ENCODE data around the gene HOXB7.

Gene HOXB7

DNA sequence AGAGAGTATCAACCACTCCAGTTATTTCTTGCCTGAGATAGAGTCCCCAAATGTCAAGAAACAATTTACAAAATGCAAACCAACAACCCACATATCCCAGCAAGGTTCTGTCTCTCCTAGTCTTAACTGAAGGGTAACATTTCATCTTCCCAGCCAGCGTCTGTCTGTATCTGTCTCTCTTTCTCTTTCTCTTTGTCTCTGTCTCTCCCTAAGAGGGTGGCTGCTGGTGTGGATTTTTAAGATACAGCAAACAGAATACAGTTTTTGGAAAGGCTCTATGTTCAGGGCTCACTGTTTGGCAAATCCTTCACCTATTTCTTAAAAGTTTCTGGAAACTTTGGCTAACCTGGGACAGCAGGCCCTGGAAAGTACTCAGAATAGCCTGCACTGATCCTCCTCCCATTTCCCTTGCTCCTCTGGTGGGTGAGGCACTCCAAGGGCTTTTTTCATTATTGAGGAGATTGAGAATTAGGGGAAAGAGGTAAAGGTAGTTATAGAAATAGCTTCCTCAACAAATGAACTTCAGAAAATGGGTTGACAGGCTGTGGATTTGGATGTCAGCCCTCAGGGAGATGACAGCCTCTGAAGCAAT lies 38.9 kb downstream of the HOXB7 start:
- Histone ChIP-seq H3K9ac (ENCODE audit: low read depth, low read length) (no peak overlapping the region), H3K4me1 (ENCODE audit: control insufficient read depth, insufficient read depth, low read length) (peaks cover 23% of the 10 kb centered on the region), H3K9me3 (ENCODE audit: control insufficient read depth, insufficient read depth, low read length) (0 out of 2 replicates have a peak, but pooled peaks cover under 1% of the 10 kb centered on the region), H3K4me3 (ENCODE audit: low read depth, low read length) (no peak overlapping the region), H3K36me3 (ENCODE audit: control insufficient read depth, insufficient read depth, low read length) (no peaks in the 10 kb centered on the region), H3K27ac (ENCODE audit: low read depth, low read length) (no peak overlapping the region), H3K27me3 (ENCODE audit: control insufficient read depth, insufficient read depth, low read length) (peaks cover 100% of the 10 kb centered on the region)

DNA sequence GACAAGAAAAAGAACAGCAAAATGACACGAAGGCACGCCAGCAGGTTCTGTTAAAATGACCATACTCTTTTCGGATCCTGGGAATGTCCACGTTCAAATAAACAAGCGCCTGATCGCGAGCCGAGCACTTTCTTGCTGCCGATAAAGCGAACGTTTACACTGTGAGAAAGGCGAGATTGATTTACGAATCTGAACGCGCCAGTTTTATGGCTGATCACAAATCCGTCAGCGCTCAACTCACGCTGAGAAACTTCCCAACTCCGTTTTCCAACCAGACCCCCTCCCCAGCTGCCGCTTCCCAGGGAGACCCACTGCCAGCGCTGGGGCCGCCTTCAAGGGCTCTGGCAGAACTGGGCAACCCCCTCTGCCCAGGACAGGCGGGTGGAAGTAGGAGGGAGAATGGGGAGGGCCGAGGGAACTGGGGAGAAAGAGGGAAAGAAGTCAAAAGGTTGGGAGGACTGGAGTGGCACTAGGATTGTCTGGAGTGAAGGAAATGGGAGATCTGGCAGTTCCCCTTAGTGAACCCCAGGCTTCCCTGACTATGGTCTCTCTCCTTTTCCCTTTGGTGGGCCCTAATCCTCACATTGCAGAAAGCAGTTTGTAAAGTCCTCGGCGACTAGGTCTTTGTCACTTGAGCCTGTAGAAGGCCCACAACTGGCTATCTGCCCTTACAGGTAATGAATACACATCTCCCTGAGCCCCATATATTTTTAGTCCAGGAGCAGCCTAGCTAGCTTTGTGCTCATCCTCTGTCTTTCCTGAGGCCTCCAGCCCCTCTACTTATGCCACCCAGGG lies 39.6 kb downstream of the HOXB7 start:
- Histone ChIP-seq H3K4me1 (ENCODE audit: control insufficient read depth, insufficient read depth, low read length) (peaks cover 23% of the 10 kb centered on the region), H3K27ac (ENCODE audit: low read depth, low read length) (no peak overlapping the region), H3K9me3 (ENCODE audit: control insufficient read depth, insufficient read depth, low read length) (peaks cover 3% of the 10 kb centered on the region; the same call in 1 of the 2 replicates), H3K4me3 (ENCODE audit: low read depth, low read length) (no peak overlapping the region), H3K27me3 (ENCODE audit: control insufficient read depth, insufficient read depth, low read length) (peaks cover 100% of the 10 kb centered on the region), H3K9ac (ENCODE audit: low read depth, low read length) (no peak overlapping the region), H3K36me3 (ENCODE audit: control insufficient read depth, insufficient read depth, low read length) (no peaks in the 10 kb centered on the region)

DNA sequence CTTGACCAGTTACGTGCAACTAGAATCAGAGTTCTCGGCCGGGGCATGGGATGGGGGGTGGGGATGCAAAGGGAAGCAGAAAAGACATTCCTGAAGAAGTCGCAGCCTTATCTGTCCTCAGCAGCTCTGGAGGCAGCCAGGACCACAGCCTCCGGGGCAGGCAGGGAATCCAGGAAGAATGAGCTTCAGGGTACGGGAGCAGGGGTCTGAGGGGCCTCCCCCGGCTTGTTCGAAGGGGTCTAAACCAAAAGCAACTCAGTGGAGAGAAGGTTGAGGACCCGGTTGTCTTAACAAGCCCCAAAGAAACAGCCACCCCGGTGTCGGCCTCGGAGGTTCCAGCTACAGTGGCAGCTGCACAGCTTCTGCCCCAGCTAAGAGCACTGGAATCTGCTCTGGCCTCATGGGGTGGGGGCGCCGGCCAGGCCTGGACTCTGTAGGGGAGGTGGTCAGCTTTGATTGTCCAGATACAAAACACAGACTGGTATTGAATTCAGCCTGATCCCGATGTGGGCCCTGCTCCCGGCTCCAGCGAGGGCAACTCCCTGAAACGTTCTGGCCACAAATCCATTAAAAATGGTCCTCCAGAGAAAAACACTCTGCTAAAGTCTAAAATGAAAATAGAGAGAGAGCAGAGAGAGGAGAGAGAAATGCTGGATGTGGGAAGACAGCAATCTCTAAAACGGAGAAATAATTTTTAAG lies 40.3 kb downstream of the HOXB7 start:
- Histone ChIP-seq H3K4me3 (ENCODE audit: low read depth, low read length) (no peak overlapping the region), H3K27me3 (ENCODE audit: control insufficient read depth, insufficient read depth, low read length) (peaks cover 100% of the 10 kb centered on the region), H3K27ac (ENCODE audit: low read depth, low read length) (no peak overlapping the region), H3K9me3 (ENCODE audit: control insufficient read depth, insufficient read depth, low read length) (peaks cover 3% of the 10 kb centered on the region; the same call in 1 of the 2 replicates), H3K9ac (ENCODE audit: low read depth, low read length) (no peak overlapping the region), H3K4me1 (ENCODE audit: control insufficient read depth, insufficient read depth, low read length) (peaks cover 23% of the 10 kb centered on the region), H3K36me3 (ENCODE audit: control insufficient read depth, insufficient read depth, low read length) (no peaks in the 10 kb centered on the region)

DNA sequence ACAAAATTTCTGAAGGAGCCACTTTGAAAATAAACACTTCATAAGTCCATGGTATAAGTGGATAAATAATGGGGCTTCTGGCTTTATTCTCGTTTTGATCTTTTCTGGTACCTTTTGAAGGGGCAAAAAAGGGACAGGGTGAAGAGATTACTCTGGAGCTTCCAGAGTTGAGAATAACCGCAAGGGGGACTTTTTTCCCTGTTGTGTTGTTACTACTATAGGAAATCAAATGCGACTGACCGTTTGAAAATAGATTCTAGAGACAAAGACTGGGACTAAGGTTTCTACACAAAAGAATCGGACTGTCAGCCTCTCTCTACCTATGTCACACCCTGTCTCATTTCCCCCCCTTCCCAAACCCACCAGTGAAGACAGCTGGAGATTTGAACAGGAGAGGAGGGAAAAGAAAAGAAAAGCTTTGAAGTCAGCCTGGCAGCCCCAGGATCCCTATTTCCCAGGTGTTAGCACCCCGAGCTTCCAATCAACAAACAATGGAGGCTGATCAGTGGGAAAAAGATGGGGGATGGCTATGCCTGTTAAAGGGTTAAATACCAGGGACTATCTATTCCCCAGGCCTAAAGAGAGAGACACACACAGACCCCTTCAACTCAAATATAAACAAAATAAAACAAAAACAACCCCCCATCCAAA lies 41.0 kb downstream of the HOXB7 start:
- Histone ChIP-seq H3K9me3 (ENCODE audit: control insufficient read depth, insufficient read depth, low read length) (peaks cover 3% of the 10 kb centered on the region; the same call in 1 of the 2 replicates), H3K36me3 (ENCODE audit: control insufficient read depth, insufficient read depth, low read length) (no peaks in the 10 kb centered on the region), H3K9ac (ENCODE audit: low read depth, low read length) (no peak overlapping the region), H3K4me3 (ENCODE audit: low read depth, low read length) (no peak overlapping the region), H3K27me3 (ENCODE audit: control insufficient read depth, insufficient read depth, low read length) (peaks cover 100% of the 10 kb centered on the region), H3K4me1 (ENCODE audit: control insufficient read depth, insufficient read depth, low read length) (peaks cover 23% of the 10 kb centered on the region), H3K27ac (ENCODE audit: low read depth, low read length) (no peak overlapping the region)

DNA sequence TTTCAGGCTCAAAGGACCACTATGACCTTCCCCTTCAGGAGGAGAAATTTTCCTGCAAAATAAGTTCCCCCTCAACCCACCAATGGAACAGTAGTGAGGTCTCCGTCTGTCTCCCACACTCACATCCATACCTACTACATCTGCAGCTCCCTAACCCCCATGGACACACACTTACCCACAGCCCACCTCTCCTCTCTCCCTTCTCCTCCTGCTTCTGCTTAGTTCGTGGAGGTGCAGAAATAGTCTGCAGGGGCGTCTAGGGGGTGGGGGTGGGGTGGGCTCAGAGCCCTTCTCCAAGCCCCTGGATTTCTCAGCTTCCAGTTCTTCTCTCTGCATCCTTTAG lies 41.6 kb downstream of the HOXB7 start:
- H3K4me3 ChIP-seq (ENCODE audit: low read depth, low read length): no peak overlapping the region
- H3K36me3 ChIP-seq (ENCODE audit: control insufficient read depth, insufficient read depth, low read length): no peaks in the 10 kb centered on the region
- peaks cover 21% of the 10 kb centered on the region for H3K4me1 ChIP-seq (ENCODE audit: control insufficient read depth, insufficient read depth, low read length)

DNA sequence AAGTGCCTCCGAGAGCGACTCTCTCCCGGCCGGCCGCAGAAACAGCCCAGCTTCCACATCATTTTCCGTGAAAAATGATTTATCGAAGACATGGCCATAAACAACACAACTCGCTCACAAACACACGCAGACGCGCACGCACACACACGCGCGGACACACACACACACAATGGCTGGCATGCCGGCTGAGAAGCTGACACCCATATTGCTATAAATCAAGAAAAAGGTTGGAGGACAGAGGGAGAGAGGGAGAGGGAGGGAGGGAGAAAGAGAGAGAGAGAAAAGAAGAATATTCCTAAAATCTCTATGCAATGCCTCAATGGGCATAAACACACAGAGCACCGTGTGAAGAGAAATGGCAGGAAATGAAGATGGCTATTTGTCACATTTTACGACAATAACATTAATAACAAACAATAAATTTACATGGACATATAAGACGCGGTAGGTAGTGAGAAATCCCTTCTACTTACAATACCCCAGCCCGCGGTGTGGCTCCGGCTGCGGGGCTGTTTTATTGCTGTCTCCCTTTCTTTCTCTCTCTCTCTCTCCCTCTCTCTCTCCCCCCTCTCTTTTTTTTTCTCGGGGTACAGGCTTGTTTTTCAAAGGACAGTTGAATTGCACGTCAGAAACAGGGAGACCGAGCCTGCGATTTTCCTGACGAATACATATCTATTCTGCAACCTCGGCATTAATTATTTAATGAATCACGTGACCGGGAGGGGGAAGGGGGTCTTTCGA lies 42.1 kb downstream of the HOXB7 start:
- H3K4me3 ChIP-seq (ENCODE audit: low read depth, low read length): no peak overlapping the region
- H3K9me3 ChIP-seq (ENCODE audit: control insufficient read depth, insufficient read depth, low read length): peaks cover 3% of the 10 kb centered on the region; the same call in 1 of the 2 replicates
- H3K27ac ChIP-seq (ENCODE audit: low read depth, low read length): no peak overlapping the region
- H3K36me3 ChIP-seq (ENCODE audit: control insufficient read depth, insufficient read depth, low read length): no peaks in the 10 kb centered on the region
- peaks cover 100% of the 10 kb centered on the region for H3K27me3 ChIP-seq (ENCODE audit: control insufficient read depth, insufficient read depth, low read length)
- H3K4me1 ChIP-seq (ENCODE audit: control insufficient read depth, insufficient read depth, low read length): peaks cover 17% of the 10 kb centered on the region; the same call in 1 of the 2 replicates
- H3K9ac ChIP-seq (ENCODE audit: low read depth, low read length): no peak overlapping the region

More for the DNA sequence above, 41.6 kb downstream of the HOXB7 start:
- Histone ChIP-seq H3K9me3 (ENCODE audit: control insufficient read depth, insufficient read depth, low read length) (peaks cover 3% of the 10 kb centered on the region; the same call in 1 of the 2 replicates), H3K27me3 (ENCODE audit: control insufficient read depth, insufficient read depth, low read length) (peaks cover 100% of the 10 kb centered on the region), H3K27ac (ENCODE audit: low read depth, low read length) (no peak overlapping the region), H3K9ac (ENCODE audit: low read depth, low read length) (no peak overlapping the region)

DNA sequence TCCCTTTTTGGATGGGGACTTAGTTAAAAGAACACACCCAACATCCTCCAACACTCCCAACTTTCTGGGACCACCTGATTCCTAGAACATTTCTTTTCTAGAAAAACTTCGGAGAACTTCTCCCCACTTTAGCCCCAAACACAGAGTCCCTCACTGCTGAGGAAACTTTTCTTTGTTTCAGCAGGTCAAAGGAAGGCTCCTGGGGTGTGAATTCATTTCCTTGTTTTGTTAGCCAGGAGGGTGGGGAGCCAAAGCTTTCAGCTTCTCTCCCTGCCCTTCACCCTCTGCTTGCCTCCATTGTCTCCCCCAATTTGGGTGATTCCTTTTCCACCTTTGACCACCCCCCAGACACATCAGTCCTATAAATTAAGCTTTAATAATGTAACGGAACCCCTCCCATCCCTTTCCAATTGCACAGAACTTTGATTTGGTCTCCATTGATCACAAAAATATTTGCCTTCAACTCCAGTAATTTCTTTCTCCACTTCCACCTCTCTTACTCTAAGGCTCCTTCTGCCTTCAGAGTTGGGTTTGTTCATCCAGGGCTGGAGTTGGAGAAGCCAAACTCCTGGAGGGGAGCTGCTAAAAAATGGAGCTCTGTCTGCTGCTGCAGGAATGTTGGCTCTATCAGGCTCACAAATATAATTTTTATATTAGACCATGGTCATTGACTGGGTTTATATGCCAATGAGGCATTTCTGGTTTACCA lies 43.0 kb downstream of the HOXB7 start:
- Histone ChIP-seq H3K4me1 (ENCODE audit: control insufficient read depth, insufficient read depth, low read length) (peaks cover 17% of the 10 kb centered on the region; the same call in 1 of the 2 replicates), H3K9ac (ENCODE audit: low read depth, low read length) (no peak overlapping the region), H3K36me3 (ENCODE audit: control insufficient read depth, insufficient read depth, low read length) (no peaks in the 10 kb centered on the region), H3K4me3 (ENCODE audit: low read depth, low read length) (no peak overlapping the region), H3K27ac (ENCODE audit: low read depth, low read length) (no peak overlapping the region), H3K9me3 (ENCODE audit: control insufficient read depth, insufficient read depth, low read length) (peaks cover 3% of the 10 kb centered on the region; the same call in 1 of the 2 replicates), H3K27me3 (ENCODE audit: control insufficient read depth, insufficient read depth, low read length) (peaks cover 100% of the 10 kb centered on the region)

DNA sequence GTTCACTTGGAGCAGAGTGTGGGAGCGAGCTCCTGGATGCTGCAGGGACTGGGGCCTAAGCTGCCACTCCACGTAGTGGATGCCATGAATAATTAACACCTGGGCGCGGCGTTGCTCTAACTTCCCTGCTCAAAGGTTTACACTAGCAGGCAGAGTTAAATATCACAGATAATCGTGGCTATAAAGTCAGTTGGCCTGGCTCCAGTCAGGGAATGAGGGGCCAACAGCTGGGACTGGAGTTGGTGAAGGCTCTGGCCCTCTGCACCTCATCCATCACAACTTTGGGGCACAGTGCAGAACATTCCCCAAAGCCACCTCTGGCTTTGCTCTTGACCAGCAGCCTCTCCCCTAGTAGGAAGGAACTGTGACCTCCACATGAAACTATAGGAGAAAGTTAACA lies 43.6 kb downstream of the HOXB7 start:
- no peak overlapping the region for H3K4me3 ChIP-seq (ENCODE audit: low read depth, low read length)
- H3K36me3 ChIP-seq (ENCODE audit: control insufficient read depth, insufficient read depth, low read length): no peaks in the 10 kb centered on the region
- H3K9ac ChIP-seq (ENCODE audit: low read depth, low read length): no peak overlapping the region
- peaks cover 17% of the 10 kb centered on the region; the same call in 1 of the 2 replicates for H3K4me1 ChIP-seq (ENCODE audit: control insufficient read depth, insufficient read depth, low read length)
- H3K27me3 ChIP-seq (ENCODE audit: control insufficient read depth, insufficient read depth, low read length): peaks cover 100% of the 10 kb centered on the region
- peaks cover 3% of the 10 kb centered on the region; the same call in 1 of the 2 replicates for H3K9me3 ChIP-seq (ENCODE audit: control insufficient read depth, insufficient read depth, low read length)
- H3K27ac ChIP-seq (ENCODE audit: low read depth, low read length): no peak overlapping the region

DNA sequence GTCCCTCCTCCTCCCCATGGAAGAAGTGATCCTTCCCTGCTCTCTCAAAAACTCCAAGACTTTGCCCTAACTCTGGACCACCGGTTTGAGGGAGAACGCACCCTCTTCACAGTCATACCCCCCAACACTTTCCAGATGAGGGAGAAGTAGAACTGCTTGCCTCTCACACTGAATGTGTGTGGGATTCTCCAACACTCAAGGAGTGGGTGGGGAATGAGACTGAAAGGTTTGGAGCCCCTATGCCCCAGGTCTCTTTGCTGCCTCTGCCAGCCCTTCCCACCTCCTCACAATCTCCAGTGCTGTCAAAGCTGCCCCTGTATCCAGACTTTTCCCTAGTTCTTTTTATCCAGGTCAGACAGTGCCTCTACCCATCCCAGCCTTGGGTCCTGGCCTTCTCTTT lies 44.1 kb downstream of the HOXB7 start:
- Histone ChIP-seq H3K9me3 (ENCODE audit: control insufficient read depth, insufficient read depth, low read length) (peaks cover 3% of the 10 kb centered on the region; the same call in 1 of the 2 replicates), H3K27me3 (ENCODE audit: control insufficient read depth, insufficient read depth, low read length) (peaks cover 100% of the 10 kb centered on the region), H3K9ac (ENCODE audit: low read depth, low read length) (no peak overlapping the region), H3K27ac (ENCODE audit: low read depth, low read length) (no peak overlapping the region), H3K4me3 (ENCODE audit: low read depth, low read length) (no peak overlapping the region), H3K4me1 (ENCODE audit: control insufficient read depth, insufficient read depth, low read length) (peaks cover 17% of the 10 kb centered on the region; the same call in 1 of the 2 replicates), H3K36me3 (ENCODE audit: control insufficient read depth, insufficient read depth, low read length) (no peaks in the 10 kb centered on the region)
